ENCODE results near the gene TMEM147.

The TMEM147 gene

DNA sequence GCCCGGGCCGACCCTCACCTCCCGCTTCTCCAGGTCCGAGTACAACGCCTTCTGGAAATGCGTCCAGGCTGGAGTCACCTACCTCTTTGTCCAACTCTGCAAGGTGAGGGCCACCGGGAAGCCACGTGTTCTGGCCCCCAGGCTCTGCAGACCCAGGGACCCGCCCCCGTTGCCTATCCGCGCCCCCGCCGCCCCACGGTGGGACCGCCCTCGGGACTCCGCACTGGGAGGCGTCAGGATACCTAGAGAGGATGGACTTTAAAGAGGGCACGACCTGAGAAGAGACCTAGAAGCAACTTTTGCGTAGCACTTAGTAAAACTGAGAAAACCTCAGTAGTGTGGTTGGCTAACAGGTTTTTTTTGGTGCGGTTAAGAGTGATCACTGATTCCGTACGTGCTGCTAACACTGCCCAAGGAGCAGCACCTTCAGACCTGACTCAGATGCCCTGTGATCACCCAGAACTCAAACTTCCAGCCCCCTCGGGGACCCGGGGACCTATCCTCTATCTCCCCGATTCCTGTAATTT lies 492 bp downstream of the TMEM147 start:
- FAIRE-seq (no peak), DNase-seq (ENCODE audit: low spot score) (no peak)

DNA sequence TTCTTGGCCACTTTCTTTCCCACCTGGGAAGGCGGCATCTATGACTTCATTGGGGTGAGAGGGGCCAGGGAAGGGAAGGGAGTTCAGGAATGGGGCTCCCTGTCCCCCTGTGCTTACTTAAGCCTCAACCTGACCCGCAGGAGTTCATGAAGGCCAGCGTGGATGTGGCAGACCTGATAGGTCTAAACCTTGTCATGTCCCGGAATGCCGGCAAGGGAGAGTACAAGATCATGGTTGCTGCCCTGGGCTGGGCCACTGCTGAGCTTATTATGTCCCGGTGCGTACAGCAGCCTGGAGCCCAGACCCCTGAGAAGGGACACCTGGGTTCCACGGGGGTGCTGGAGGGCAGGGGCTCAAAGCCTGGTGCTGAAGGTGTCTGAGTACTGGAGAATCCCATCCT lies 1.1 kb downstream of the TMEM147 start:
- DNase-seq (ENCODE audit: low spot score) (no peak), FAIRE-seq (no peak)

DNA sequence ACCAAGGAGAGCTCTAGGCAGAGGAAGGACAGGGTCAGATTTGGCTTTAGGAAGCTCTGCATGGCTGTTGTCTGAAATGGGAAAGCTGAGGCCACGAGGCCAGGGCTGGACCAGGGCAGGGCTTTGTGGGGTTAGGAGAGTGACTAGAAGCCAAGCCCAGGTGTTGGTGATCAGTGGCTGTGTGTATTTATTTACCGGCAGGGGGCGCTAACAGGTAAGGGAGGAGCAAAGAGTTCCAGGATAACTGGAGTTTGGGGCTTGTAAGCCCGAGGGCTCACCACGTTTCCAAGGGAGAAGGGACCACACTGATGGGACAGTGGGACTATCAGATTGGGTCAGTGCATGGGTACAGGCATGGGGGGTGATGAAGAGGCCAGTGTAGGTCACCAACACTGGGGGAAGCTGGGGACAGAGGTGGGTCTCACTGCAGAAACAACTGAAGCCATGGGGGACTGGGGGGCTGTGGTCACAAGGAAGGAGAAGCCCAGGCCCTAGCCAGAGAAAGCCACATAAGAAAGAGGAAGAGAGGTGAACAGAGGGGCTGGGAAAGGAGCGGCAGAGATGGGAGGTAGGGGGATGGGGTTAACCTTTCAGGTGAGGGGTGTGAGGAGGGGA lies 3.9 kb downstream of the TMEM147 start:
- FAIRE-seq = no peak
- DNase-seq (ENCODE audit: low spot score) = peak; percentile 33

DNA sequence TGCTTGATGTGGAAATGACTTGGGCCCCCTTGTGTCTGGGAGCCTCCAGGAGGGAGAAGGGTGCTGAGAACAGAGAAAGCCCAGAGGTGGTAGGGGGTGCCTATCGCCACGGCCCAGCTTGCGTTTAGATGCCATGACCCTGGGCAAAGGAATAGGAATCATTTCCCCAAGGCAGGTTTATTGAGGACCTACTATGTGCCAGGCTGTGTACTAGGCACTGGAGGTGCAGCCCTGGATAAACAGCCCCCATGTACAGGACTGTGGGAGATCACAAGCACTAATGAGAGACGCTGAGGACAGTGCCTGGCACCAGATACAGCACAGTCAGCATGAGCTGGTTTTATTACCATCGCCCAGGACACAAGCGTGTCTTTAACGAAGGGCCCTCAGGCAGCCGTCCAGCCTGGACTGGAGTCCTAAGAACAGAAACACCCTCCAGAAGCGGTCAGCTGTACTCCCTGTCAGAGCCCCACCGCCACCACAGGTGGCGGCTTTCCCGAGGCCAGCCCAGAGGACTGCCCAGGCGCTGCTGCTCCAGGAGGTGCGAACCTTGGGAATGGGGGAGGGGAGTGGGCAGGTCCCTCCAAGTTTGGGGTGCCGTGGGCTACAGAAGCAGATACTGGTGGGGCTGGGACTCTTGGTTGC lies 4.6 kb downstream of the TMEM147 start:
- no peak for DNase-seq (ENCODE audit: low spot score)
- FAIRE-seq = no peak

DNA sequence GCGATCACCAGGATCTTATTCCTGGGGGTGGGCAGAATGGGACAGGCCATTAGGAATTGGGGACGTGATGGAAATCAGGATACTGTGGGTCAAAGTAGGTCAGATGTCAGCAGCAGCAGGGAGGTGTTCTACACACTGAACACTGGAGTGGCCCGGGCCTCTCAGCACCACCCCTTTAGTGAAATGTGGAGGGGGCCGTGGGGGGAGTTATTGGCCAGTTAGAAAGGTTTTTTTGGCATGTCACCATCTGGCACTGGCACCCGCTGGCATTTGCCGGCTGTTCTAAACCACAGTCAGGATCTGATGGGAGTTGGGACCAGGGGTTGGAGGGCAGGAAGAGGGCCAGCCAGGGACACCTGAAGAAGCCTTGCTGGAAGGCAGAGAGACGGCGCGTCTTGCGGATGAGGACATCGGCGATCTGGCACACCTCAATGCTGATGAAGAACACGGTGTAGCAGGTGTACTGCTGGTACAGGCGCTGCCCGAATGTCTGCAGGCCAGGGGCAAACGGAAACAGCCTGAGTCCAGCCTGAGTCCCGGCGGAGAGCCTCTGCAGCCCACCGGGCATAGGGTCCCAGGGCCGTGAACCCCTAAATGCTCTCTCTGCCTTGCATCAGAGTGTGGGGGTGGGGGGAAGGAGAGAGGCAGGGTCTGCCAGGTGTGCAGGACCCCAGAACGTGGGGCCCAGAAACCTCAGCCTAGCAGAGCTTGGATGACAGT lies 5.8 kb downstream of the TMEM147 start:
- no peak for DNase-seq (ENCODE audit: low spot score)
- FAIRE-seq = no peak

DNA sequence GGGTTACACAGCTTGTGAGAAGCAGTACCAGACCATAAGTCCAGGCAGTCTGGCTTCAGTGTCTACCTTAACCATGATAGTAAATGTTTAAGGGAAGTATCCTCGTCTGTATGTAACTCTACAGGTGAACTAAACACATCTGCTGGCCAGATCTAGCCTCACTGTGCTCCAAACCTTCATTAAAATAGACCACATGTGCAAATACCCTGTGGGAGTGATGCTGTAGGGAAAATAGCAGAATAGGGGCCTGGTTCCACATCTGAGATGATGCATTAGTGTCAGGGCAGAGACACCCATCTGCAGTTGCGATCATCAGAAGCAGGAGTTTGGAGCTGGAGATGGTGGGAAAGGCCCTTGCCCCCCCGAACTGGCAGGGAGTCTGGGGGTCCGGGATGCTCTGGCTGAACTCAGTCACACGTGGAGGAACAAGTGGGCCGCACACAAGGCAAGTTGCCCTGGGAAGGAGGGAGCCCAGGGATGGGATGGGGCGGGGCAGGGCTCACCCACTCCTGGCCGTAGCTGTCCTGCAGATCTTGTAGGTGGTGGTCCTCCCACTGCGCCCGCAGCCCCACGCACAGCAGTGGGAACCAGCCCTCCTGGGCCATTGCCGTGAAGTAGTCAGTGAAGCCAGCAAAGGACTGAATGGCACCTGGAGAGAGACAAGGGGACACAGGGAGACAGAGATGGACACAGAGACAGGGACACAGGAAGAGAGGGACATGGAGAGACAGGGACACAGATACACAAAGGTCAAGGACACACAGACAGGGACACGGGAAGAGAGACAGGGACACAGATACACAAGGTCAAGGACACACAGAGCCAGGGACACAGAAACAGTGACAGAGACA lies 7.3 kb downstream of the TMEM147 start:
- FAIRE-seq = no peak

DNA sequence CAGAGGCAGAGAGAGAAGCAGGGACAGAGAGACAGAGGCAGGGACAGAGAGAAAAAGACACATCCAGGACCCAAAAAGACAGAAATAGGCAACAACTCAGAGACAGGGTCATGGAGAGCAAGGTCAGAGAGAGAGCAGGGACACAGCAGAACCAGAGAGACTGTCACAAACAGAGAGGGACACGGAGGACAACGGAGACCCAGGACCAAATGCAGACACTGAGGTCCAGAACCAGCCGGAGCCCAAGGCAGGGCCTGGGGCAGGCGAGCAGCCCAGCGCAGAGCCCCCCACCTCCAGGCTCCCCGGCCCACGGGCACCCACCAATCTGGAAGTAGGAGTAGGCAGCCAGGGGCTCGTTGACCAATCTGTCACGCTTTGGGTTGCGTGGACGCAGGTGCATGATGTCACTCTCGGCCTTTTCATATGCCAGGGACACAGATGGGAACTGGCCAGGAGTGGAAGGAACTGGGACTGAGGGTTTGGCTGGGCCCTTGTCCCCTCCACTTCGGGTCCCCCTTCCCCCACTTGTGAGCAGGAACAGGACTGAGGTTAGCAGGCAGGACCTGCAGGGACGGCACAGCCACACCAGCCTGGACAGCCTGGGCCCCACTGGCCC lies 8.1 kb downstream of the TMEM147 start:
- no peak for DNase-seq (ENCODE audit: low spot score)
- FAIRE-seq = no peak

More for the DNA sequence above, 7.3 kb downstream of the TMEM147 start:
- no peak for DNase-seq (ENCODE audit: low spot score)

DNA sequence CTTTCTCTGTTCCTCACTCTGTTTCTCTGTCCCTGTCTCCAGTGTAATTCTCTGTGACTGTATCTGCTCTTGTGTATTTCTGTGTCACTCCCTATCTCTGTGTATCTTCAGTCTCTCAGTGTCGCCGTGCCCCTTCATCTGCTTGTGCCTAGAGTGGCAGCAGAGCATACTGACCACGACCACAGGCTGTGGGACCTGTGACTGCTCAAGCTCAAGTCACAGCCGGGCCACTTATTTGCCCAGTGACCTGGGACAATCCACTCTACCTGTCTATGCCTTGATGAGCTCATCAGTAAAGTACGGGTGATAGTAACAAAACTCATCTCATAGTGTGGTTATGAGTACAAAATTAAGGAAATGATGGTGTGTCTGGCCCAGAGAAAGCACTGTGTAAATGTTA lies 8.7 kb downstream of the TMEM147 start:
- FAIRE-seq (no peak), DNase-seq (ENCODE audit: low spot score) (no peak)

DNA sequence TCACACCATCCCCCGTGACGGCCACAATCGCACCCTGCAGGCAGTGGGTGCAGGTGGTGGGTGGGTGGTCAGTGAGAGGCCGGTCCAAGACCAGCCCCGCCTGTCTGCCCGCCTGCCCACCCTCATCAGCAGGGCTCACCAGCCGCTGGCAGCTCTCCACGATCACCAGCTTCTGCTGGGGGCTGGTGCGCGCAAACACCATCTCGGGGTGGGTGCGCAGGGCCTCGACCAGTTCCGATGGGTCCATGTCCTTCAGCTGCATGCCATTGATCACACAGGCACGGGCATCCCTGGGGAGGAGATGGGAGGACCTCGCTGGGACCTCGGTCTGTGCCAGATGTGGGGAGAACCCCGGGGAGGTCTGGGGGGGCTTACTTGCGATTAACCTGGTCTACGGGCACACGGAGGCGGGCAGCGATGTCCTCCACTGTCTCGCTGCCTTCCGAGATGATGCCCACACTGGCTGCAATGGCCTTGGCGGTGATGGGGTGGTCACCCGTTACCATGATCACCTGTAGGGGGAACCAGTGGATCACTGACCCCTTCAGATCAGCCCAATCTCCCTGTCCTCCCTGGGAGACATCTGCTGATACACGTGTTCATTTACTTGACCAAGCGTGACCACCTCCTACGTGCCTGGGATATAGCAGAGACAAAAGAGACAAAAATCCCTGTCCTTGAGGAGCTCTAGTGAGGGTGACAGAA lies 10.0 kb downstream of the TMEM147 start:
- no peak for FAIRE-seq

DNA sequence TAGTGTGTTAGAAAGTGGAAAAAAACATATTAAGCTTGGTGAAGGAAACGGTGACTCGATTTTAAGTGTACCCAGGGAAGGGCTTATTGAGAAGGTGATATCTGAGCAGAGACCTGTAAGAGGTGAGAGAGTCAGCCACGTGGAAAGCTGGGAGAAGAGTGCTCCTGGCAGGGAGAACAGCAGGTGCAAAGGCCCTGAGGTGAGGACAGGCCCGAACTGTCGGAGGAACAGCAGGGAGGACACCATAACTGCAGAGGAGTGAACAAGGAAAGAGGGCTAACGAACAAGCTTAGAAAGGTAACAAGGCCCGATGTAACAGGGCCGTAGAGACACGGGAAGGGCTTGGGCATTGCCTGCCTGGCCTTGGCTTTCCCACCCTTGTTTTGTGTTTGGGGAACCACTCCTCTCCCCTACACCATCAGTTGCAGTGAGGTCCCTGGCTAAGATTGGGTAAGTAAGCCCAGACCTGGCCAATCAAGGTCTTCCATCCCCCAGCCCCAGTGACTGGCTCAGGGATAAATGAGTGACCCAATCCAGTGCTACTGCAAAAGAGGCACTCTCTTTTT lies 10.7 kb downstream of the TMEM147 start:
- no peak for FAIRE-seq

More for the DNA sequence above, 10.0 kb downstream of the TMEM147 start:
- peak; percentile 10 for DNase-seq (ENCODE audit: low spot score)

DNA sequence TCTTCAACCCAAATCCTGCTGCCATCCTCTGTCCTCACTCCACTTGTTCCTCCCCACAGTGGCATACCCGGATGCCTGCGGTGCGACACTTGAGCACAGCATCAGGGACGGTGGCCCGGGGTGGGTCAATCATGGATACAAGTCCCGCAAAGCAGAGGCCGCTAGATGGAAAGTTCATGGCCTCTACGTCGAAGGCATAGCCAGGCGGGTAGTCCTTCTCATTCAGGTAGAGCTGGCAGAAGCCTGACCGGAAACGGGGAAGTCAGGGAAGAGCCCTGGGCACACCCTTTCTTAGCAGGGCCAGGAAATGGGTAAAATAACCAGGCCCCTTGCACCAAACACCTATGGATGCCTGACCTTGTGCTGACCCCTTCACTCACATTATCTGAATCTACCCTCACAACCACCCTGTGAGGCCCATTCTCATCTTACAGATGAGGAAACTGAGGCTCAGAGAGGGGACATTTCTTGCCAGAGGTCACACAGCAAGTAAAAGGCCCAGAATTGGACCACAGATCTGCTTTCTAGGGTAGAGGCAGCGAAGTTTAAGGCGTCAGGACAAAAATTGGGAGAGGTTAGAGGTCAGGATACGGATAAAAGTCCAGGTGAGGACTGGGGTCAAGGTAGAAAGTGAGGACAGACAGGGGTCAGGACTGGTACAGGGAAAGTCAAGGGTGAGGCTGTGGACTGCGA lies 11.6 kb downstream of the TMEM147 start:
- DNase-seq (ENCODE audit: low spot score) (no peak), FAIRE-seq (no peak)

More for the DNA sequence above, 10.7 kb downstream of the TMEM147 start:
- no peak for DNase-seq (ENCODE audit: low spot score)

DNA sequence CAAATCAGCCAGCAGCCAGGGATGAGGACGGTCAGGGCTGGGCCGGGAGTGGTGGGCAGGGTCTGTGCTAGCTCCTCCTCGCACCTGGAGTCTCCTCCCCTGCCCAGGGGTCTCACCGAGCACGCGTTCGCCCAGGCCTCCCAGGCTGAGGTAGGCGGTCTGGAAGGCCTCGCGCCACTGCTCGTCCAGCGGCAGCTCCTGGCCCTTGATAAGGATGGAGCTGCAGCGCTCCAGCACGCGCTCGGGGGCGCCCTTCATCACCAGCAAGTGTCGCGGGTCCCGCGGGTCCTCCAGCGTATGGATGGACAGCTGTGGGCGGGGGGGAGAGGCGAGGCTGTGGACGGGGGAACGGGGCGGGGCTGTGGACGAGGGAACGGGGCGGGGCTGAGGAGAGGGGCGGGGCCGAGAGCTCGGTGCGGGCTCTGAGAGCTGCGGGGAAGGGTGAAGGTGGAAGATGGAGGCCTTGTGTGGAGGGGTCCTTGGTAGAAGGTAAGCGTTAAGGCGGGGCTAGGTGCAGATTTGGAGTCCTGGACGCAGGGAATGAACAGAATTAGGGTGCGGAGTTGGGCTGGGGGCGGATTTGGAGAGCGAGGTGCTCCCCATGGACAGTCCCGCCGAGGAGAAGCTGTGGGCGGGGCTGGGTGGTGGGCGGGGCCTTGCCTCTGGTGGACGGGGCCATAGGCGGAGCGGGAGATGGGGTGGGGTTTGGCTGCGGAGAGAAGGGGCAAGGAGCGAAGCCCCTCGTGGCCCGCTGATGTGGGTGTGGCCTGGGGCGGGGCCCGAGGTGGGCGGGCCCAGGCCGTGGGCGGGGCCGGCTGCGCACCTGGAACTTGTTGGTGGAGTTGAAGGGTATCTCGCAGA lies 12.3 kb downstream of the TMEM147 start:
- DNase-seq (ENCODE audit: low spot score) = no peak
- no peak for FAIRE-seq

DNA sequence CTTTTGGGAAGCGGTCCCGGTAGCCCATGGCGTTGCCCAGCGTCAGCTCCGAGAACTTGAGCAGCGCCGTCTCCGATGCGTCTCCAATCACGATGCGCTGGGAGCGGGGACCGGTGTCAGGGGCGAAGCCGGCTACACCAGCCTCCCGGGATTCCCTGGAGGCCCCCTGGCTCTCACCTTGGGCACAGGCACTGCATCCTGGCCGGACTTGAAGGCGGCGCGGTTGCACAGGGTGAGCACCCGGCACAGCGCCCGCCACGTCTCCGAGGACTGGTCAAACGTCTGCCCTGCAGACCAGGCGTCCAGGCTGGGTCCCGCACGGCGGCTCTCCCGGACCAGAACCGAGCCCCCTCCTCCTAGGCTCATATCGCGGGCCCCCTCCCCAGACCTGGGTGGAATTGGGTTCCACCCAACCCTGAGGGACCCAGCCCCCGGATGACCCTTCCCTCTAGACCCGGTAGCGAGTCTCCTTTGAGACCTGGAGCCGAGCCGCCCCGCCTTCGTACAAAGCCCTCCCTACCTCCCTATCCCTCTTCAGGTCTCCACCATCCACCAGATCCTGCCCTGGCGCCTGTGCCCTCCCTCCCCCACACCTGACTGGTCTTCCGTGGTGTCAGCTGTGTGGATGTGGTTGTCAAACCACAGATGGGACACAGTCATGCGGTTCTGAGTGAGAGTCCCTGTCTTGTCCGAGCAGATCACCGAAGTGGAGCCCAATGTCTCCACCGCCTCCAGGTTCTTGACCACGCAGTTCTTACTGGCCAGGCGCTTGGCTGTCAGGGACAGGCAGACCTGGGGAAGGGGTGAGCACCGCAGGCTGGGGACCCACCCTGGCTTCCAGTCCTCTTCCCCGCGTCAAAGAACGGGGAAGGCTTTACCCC lies 13.2 kb downstream of the TMEM147 start:
- DNase-seq (ENCODE audit: low spot score) (no peak), FAIRE-seq (no peak)

DNA sequence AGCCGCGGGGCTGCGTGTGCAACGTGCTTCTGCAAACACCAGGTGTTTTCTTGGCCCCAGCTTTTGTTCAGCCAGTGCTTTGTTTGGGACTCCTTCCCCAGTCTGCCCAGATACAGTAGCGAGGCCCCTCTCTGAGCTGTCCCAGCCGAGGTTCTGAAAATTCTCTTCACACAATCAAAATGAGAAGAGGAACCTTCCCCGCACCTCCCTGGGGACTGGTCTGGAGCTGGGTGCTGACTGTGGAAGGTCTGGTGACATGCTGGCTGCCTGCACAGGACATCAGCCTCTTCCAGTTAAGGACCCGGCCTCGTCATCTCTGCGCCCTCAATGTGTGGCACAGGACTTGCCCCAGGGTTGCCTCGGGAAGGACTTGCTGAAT lies 13.8 kb downstream of the TMEM147 start:
- no peak for DNase-seq (ENCODE audit: low spot score)
- no peak for FAIRE-seq

DNA sequence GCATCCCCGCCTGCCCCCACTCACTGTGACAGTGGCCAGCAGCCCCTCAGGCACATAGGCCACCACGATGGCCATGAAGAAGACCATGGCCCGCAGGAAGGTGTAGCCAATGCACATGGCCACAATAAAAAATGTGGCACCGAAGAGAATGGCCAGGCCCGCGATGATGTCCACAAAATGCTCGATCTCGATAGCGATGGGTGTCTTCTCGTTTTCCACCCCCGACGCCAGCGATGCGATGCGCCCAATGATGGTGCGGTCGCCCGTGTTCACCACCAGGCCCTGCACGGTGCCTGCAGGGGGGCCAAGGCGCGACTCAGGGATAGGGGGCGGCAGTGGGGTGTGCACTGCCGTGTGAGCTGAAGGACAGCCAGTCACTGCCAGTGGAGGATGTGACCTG lies 14.4 kb downstream of the TMEM147 start:
- no peak for DNase-seq (ENCODE audit: low spot score)
- FAIRE-seq = no peak

DNA sequence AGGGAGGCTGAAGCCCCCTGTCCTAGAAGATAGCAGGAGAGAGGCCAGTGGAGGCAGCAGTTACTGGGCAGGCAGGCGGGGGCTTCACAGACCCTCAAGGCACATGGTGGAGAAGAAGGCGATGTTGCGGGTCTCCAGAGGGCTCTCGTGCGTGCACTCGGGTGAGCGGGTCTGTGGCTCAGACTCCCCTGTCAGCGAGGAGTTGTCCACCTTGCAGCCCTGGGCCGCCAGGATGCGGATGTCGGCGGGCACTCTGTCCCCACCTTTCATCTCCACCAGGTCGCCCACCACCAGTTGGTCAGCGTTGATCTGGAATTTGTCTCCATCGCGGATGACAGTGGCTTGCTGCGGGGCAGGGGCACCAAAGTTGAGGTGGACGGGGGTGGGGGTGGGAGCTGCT lies 14.8 kb downstream of the TMEM147 start:
- DNase-seq (ENCODE audit: low spot score) (no peak), FAIRE-seq (no peak)

DNA sequence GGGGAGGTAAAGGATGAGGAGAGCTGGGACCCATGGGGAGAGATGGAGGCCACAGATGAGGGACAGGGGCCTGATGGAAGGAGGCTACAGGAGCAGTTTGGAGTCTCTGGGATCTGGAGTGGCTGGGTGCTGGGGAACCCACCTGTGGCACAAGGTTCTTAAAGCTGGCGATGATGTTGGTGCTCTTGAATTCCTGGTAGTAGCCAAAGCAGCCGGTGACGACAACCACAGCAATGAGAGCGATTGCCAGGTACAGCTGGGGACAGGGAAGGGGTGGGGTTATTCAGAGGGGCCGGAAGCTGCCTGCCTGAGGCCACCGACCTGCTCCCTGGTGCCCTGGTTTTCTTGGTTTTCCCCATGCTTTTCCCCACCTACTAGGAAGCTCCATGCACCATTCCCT lies 15.3 kb downstream of the TMEM147 start:
- FAIRE-seq (no peak), DNase-seq (ENCODE audit: low spot score) (no peak)

DNA sequence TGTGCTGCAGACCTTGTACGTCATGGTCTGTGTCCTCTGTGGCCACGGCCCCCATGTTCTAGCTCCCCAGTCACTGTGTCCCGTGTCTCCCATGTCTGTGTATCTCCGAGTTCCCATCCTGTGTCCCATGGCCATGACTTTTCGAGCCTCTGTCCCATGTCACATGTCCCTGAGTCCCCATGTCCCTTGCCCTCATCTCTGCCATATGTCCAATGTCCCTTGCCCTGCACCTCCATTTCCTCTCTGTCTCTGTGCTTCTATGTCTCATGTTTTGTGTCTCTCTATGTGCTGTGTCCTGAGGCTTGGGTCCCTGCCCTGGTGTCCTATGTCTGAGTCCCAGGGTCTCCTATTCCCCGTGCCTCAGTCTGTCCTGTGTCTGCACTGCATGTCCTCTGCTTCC lies 16.0 kb downstream of the TMEM147 start:
- DNase-seq (ENCODE audit: low spot score) (no peak), FAIRE-seq (no peak)
